ENCODE data around the gene SLC39A6.
"Not testable (repeated sequence)": the region's sequence is repeated elsewhere in the genome, so short reads cannot be mapped to it uniquely, and the experiment has no call there.

- not testable (repeated sequence) for TF ChIP-seq CTCF (conservative IDR thresholded peaks at IDR 0.05; ENCODE audit: low read length); EZH2phosphoT487 (IDR thresholded peaks at IDR 0.05; ENCODE audit: borderline replicate concordance)
Measured at GRCh38 chr18:36064809-36065079, 64.4 kb downstream of the SLC39A6 start.

All from Loucy (cell line).